Measurements from ENCODE around the gene CCDC68.

The CCDC68 gene

DNA sequence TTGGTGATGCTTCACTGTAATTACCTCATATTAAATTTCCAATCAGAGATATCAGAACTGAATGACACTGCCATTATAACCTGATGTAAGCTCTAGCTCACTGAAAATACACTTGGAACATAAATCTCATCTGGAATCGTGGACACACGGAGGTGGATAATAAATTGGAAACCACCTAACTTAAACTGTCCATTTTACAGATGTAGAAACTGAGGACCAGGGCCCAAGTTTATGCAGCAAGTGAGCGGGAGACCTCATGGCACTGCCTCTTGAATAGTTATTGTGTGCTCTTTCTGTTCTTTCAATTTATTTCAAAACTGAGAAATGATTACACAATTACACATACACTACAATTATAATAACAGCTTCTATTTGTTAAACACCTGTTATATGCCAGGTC, 20.8 kb downstream of the CCDC68 start:
- TF ChIP-seq, protein P1, sequence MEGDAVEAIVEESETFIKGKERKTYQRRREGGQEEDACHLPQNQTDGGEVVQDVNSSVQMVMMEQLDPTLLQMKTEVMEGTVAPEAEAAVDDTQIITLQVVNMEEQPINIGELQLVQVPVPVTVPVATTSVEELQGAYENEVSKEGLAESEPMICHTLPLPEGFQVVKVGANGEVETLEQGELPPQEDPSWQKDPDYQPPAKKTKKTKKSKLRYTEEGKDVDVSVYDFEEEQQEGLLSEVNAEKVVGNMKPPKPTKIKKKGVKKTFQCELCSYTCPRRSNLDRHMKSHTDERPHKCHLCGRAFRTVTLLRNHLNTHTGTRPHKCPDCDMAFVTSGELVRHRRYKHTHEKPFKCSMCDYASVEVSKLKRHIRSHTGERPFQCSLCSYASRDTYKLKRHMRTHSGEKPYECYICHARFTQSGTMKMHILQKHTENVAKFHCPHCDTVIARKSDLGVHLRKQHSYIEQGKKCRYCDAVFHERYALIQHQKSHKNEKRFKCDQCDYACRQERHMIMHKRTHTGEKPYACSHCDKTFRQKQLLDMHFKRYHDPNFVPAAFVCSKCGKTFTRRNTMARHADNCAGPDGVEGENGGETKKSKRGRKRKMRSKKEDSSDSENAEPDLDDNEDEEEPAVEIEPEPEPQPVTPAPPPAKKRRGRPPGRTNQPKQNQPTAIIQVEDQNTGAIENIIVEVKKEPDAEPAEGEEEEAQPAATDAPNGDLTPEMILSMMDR (IDR thresholded peaks at IDR 0.05; ENCODE audit: low read depth, low read length) = no peak
- H3K4me3 ChIP-seq (ENCODE audit: low read depth, low read length) = no peak overlapping the region

DNA sequence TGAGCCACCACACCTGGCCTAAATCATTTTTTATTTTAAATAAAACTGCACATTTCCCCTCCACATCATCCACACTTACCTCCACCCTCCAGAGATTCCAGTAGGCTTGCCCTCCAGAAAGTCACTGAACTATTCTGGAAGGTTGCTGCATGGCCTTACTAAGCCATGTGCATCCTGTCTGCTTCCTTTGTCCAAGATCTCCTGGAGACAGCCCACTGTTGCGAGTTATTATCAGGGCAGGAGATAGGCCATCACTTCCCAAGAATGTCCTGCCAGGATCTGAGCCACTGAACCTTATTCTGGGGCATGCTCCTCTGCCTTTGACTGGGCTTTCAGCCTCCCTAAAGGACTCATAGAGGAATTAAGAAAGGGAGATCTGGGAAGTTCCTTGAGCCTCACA, 26.8 kb downstream of the CCDC68 start:
- H3K4me3 ChIP-seq (ENCODE audit: low read depth, low read length) = no peak overlapping the region
- TF ChIP-seq, protein P1 (IDR thresholded peaks at IDR 0.05; ENCODE audit: low read depth, low read length) = no peak

DNA sequence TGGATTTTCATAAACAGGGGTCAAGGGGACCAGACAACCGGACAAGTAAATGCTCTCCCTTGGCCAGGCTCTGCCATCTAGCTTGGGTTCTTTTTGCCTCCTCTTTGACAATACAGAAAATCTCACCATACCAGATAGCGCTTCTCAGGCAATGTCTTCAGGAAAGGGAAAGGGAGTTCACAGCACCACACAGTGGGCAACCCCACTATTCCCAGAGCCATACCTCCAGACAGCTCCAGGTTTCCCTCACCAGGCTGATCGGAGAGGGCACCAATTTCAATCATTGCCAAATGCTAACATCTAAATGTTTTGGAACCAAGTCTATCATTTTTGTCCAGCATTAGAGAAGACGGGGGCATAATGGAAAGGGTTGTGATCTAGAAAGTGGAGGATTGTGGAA, 28.1 kb downstream of the CCDC68 start:
- H3K4me3 ChIP-seq (ENCODE audit: low read depth, low read length) = no peak overlapping the region
- TF ChIP-seq, protein P1 (IDR thresholded peaks at IDR 0.05; ENCODE audit: low read depth, low read length) = no peak

DNA sequence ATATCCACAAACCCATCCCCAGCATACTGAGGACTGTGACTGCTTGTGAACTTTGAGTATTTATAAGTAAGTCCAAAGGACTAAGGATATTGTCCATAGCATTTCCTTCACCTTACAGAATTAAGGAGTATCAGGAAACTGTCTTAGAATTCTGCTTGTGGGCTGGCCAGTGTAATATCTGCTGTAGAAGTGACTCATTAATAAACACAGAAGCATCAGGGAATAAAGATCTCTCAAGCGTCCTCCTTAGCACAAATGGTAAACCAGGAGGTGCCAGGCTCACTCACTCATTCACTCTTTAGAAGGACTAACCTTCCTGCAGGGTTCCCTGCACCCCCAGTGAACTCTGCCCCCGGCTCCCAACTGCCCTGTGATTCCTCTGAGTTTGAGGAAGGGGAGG, 31.0 kb downstream of the CCDC68 start:
- TF ChIP-seq, protein P1 (IDR thresholded peaks at IDR 0.05; ENCODE audit: low read depth, low read length) = no peak
- no peak overlapping the region for H3K4me3 ChIP-seq (ENCODE audit: low read depth, low read length)

DNA sequence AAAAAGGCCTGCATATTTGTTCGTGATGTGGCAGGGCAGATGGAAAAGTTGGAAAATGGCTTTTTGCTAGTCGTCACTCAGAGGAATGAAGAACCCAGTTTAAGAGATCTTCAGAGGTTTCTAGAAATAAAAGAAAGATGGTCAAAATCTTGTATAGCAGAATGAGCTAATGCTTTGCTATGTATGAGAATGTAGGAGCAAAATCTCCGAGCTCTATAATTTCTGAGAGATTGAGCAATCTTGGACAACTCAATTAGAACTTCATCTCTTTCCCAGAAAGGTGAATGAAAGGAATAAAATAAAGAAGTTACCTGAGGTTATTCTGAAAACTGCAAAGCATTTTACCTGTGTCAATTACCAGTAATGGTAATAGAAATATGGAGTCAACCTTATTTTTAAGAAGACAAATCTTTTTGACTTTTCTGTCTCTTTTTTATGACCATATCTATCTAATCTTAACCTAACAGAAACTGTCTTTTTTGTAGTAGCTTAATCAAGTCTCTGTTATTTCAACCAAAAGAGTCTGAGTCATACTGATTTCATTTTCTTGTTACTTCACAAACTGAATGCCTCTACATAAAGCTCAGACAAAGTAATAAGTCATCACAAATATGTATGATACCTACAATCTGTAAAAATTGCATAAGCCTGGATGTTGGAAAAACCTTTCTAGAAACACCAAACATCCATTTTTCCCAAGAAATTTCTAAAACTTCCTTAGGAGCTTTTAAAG, 32.5 kb downstream of the CCDC68 start:
- H3K4me3 ChIP-seq (ENCODE audit: low read depth, low read length) = no peak overlapping the region
- TF ChIP-seq, protein P1 (IDR thresholded peaks at IDR 0.05; ENCODE audit: low read depth, low read length) = no peak

DNA sequence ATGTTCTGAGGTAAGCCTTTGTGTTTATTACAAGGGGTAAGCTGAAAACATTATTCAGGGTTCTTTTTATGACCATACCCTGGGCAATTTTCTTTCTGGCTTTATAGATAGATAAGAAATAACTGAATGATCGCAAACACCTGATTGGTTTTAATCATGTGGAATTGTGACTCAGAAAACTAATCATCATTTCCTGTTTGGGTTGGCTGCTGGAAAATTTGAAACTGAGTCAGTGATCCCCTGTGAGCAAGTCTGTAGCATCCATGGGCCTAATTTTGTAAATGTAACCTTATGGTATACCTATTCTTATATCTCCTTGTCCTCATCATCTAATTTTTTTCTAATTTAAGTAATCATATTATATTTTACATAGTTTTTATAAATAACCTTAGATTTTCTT, 34.3 kb downstream of the CCDC68 start:
- H3K4me3 ChIP-seq (ENCODE audit: low read depth, low read length) = no peak overlapping the region
- TF ChIP-seq, protein P1 (IDR thresholded peaks at IDR 0.05; ENCODE audit: low read depth, low read length) = no peak

DNA sequence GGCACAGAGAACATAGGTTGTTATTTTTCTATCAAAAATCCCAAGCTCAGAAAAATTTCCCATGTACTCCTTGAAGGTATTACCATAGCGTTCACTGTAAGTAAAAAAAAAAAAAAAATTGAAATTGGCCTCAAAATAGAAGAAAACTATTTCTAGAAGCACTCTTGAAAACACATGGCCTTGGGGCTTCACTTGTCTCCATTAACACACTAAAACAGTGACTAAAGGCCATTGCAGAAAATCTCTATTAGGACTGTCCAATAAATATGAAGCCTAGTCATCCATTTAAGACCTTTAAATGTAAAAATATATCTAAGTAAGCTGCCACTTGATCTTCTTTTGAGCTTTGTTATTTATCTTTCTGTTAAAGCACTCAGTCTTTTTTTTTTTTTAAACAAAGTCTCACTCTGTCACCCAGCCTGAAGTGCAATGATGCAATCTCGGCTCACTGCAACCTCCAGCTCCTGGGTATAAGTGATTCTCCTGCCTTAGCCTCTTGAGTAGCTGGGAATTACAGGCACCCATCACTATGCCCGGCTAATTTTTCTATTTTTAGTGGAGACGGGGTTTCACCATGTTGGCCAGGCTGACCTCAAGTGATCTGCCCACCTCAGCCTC, 35.8 kb downstream of the CCDC68 start:
- TF ChIP-seq, protein P1 (IDR thresholded peaks at IDR 0.05; ENCODE audit: low read depth, low read length) = no peak
- H3K4me3 ChIP-seq (ENCODE audit: low read depth, low read length) = no peak overlapping the region
